Endodermal cell (in vitro differentiated cells): ENCODE data around the gene RPL22. TPM values are rescaled to one million over a fixed set of nuclear protein-coding genes. Genes with fewer than 3 reads are reported as not detected.

Source experiments
- DNase-seq: peaks from one replicate; pipeline ENCODE4 v3.0.0-alpha.2; 2017
- H3K27ac ChIP-seq: 2 replicates; pipeline ENCODE4 v1.5.1; 2013; ENCODE audit warnings: mild to moderate bottlenecking, low read depth, low read length, moderate library complexity
- H3K27me3 ChIP-seq: 2 replicates; pipeline ENCODE4 v1.6.1; 2013; ENCODE audit warnings: mild to moderate bottlenecking, low read length, moderate library complexity; ENCODE audit not compliant: insufficient read depth, control insufficient read depth, poor library complexity, severe bottlenecking
- H3K36me3 ChIP-seq: 2 replicates; pipeline ENCODE4 v1.7.0; 2013; ENCODE audit warnings: mild to moderate bottlenecking, low read length, moderate library complexity; ENCODE audit not compliant: control insufficient read depth, insufficient read depth
- H3K4me1 ChIP-seq: one replicate; pipeline ENCODE4 v1.7.0; 2013; ENCODE audit warnings: low read length; ENCODE audit not compliant: control insufficient read depth, insufficient read depth
- H3K4me3 ChIP-seq: 2 replicates; pipeline ENCODE4 v1.5.1; 2013; ENCODE audit warnings: mild to moderate bottlenecking, low read length, moderate library complexity
- H3K9ac ChIP-seq: 2 replicates; pipeline ENCODE4 v1.6.1; 2013; ENCODE audit warnings: mild to moderate bottlenecking, low read length, moderate library complexity; ENCODE audit not compliant: poor library complexity, severe bottlenecking; ENCODE audit errors: extremely low read depth
- H3K9me3 ChIP-seq: 2 replicates; pipeline ENCODE4 v1.6.1; 2013; ENCODE audit warnings: mild to moderate bottlenecking, low read length, moderate library complexity; ENCODE audit not compliant: control insufficient read depth
- H3K27ac Mint-ChIP-seq: 2 replicates; pipeline ENCODE4 v1.8.0; 2020; ENCODE audit warnings: mixed read lengths
- H3K27me3 Mint-ChIP-seq: 2 replicates; pipeline ENCODE4 v1.8.0; 2021; ENCODE audit warnings: mild to moderate bottlenecking, mixed read lengths; ENCODE audit not compliant: insufficient read depth
- H3K36me3 Mint-ChIP-seq: 2 replicates; pipeline ENCODE4 v1.8.0; 2020; ENCODE audit warnings: low read depth, mixed read lengths
- H3K4me1 Mint-ChIP-seq: 2 replicates; pipeline ENCODE4 v1.8.0; 2020; ENCODE audit warnings: mixed read lengths
- H3K4me3 Mint-ChIP-seq: 2 replicates; pipeline ENCODE4 v1.8.0; 2020; ENCODE audit warnings: mild to moderate bottlenecking, moderate library complexity, mixed read lengths
- H3K9me3 Mint-ChIP-seq: 2 replicates; pipeline ENCODE4 v1.8.0; 2020; ENCODE audit warnings: mild to moderate bottlenecking, mixed read lengths
- WGBS, 2 experiments: methylation state at CpG; one replicate each; pipeline versions ENCODE4 v1.1.5 to v1.1.7; 2013; ENCODE audit warnings: missing lambda C conversion rate in 2 of 2, mixed read lengths in 1 of 2; ENCODE audit not compliant: insufficient coverage in 1 of 2, insufficient read length in 1 of 2; 5-methylcytosine and 5-hydroxymethylcytosine counted together
- total RNA-seq, 2 donors: library from RNA; stranded (reverse); fragmentation: NEBNext Ultra II Directional in 1 of 2; extraction: Animal tissue kit (Norgen Biotek cat#: 25700) in 1 of 2; gene quantifications; 2 replicates in 1 of 2; 3 replicates in 1 of 2; pipeline ENCODE4 v1.2.1, GENCODE V29; 2021
- TF ChIP-seq, protein P1 (sequence below): fragments of 200-600 bp; sonication (generic); conservative IDR thresholded peaks from 2 replicates; pipeline ENCODE4 v1.5.0; 2021; ENCODE audit warnings: antibody characterized with exemption, mild to moderate bottlenecking

RPL22 gene
- total RNA-seq, 2 donors from 2014 or later, result 409 to 481 TPM

DNA sequence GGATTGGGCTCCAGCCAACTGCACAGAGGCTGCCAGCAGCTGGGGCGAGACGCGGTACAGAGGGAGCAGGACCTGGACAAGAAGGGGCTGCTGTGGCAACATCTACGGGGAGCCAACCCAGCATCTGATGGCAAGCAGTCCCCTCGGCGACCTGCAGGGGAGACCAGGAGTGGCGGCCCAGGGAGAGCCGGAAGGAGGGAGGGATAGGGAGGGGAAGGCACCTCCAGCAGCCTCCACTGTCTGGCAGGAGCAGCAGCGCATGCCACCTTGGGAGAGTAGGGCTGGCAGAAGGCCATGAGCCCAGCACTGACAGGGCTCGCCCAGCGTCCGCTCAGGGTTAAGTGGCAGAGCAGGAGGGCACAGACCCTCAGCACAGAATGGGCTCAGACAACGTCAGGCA is 36.6 kb downstream of the RPL22 start:
- Mint-ChIP-seq H3K9me3 (no peaks in the 10 kb centered on the region), H3K36me3 (no peaks in the 10 kb centered on the region), H3K4me3 (no peak overlapping the region), H3K27me3 (no peaks in the 10 kb centered on the region), H3K4me1 (peaks cover 5% of the 10 kb centered on the region), H3K27ac (no peak overlapping the region)
- Histone ChIP-seq H3K4me1 (no peaks in the 10 kb centered on the region), H3K4me3 (no peak overlapping the region), H3K36me3 (no peaks in the 10 kb centered on the region), H3K9ac (no peak overlapping the region), H3K27ac (no peak overlapping the region), H3K27me3 (no peaks in the 10 kb centered on the region), H3K9me3 (no peaks in the 10 kb centered on the region)
- WGBS, 2 experiments, result 72 to 79% methylated on average over 7 to 13 of the region's 13 CpGs
- TF ChIP-seq, protein P1, sequence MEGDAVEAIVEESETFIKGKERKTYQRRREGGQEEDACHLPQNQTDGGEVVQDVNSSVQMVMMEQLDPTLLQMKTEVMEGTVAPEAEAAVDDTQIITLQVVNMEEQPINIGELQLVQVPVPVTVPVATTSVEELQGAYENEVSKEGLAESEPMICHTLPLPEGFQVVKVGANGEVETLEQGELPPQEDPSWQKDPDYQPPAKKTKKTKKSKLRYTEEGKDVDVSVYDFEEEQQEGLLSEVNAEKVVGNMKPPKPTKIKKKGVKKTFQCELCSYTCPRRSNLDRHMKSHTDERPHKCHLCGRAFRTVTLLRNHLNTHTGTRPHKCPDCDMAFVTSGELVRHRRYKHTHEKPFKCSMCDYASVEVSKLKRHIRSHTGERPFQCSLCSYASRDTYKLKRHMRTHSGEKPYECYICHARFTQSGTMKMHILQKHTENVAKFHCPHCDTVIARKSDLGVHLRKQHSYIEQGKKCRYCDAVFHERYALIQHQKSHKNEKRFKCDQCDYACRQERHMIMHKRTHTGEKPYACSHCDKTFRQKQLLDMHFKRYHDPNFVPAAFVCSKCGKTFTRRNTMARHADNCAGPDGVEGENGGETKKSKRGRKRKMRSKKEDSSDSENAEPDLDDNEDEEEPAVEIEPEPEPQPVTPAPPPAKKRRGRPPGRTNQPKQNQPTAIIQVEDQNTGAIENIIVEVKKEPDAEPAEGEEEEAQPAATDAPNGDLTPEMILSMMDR, result peak; percentile 53
- peak; percentile 82 for DNase-seq

DNA sequence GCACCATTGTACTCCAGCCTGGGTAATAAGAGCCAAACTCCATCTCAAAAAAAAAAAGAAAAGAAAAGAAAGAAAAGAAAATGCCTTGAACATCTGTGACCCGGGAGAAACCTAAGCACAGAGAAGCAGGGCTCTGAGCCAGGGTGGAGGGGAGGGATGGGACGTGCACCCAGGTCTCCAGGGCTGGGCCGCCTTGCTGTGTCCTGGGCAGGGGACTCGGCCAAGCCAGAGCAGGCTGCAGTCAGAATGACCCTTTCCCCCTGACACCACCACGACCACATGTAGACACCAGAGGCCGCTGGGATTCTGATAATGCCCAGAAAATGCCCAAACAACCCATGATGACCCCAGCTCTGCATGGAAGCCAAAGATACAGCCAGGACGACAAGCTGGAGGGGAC is 37.1 kb downstream of the RPL22 start:
- H3K27me3 ChIP-seq, result no peaks in the 10 kb centered on the region

GRCh38 chr1:6158181-6158580 is 41.2 kb downstream of the RPL22 start:
- 67 to 74% methylated on average over 3 to 8 of the region's 8 CpGs for WGBS, 2 experiments
- no peaks in the 10 kb centered on the region for H3K9me3 ChIP-seq
- no peaks in the 10 kb centered on the region for H3K9me3 Mint-ChIP-seq
- H3K27me3 Mint-ChIP-seq, result no peaks in the 10 kb centered on the region
- no peak for DNase-seq
- H3K4me3 Mint-ChIP-seq, result no peak overlapping the region
- H3K4me3 ChIP-seq, result no peak overlapping the region
- no peak overlapping the region for H3K27ac Mint-ChIP-seq
- H3K27me3 ChIP-seq, result no peaks in the 10 kb centered on the region
- H3K4me1 Mint-ChIP-seq, result peaks cover 9% of the 10 kb centered on the region
- no peaks in the 10 kb centered on the region for H3K4me1 ChIP-seq
- no peaks in the 10 kb centered on the region for H3K36me3 Mint-ChIP-seq
- no peak overlapping the region for H3K27ac ChIP-seq
- H3K9ac ChIP-seq, result no peak overlapping the region
- H3K36me3 ChIP-seq, result no peaks in the 10 kb centered on the region
- TF ChIP-seq, protein P1, result no peak

More for the DNA sequence above, 37.1 kb downstream of the RPL22 start:
- Mint-ChIP-seq H3K27ac (no peak overlapping the region), H3K4me1 (peaks cover 9% of the 10 kb centered on the region), H3K27me3 (no peaks in the 10 kb centered on the region), H3K36me3 (no peaks in the 10 kb centered on the region), H3K9me3 (no peaks in the 10 kb centered on the region), H3K4me3 (no peak overlapping the region)
- Histone ChIP-seq H3K9ac (no peak overlapping the region), H3K4me3 (no peak overlapping the region), H3K27ac (no peak overlapping the region), H3K4me1 (no peaks in the 10 kb centered on the region), H3K36me3 (no peaks in the 10 kb centered on the region), H3K9me3 (no peaks in the 10 kb centered on the region)
- 82 to 85% methylated on average over 4 to 7 of the region's 7 CpGs for WGBS, 2 experiments
- TF ChIP-seq, protein P1, result no peak
- DNase-seq, result no peak
